Thyroid gland (tissue), 4 donors: ENCODE results near the gene LRIG1. TPM values are rescaled to one million over a fixed set of nuclear protein-coding genes. Genes with fewer than 3 reads are reported as not detected.

ENCODE experiments used
- DNase-seq, 2 donors: peaks; one replicate each; pipeline ENCODE4 v3.0.0-alpha.2; 2019
- H3K27ac ChIP-seq, 3 donors: fragments of 200-600 bp; sonication (generic); 1 replicate in 2 of 3; 2 replicates in 1 of 3; pipeline ENCODE4 v1.5.1; 2016 to 2019; ENCODE audit warnings: mild to moderate bottlenecking in 1 of 3, moderate library complexity in 1 of 3
- H3K27me3 ChIP-seq: fragments of 200-600 bp; sonication (generic); one replicate; pipeline ENCODE4 v1.5.1; 2019
- H3K36me3 ChIP-seq, 2 donors: fragments of 200-600 bp; sonication (generic); one replicate each; pipeline ENCODE4 v1.5.1; 2016 to 2019
- H3K4me1 ChIP-seq, 2 donors: fragments of 200-600 bp; sonication (generic); one replicate each; pipeline ENCODE4 v1.5.1; 2017 to 2019
- H3K4me3 ChIP-seq, 3 donors: fragments of 200-600 bp; sonication (generic); replicated peaks in 1 of 3; 1 replicate in 2 of 3; 2 replicates in 1 of 3; pipeline ENCODE4 v1.5.1; 2016; ENCODE audit warnings: mild to moderate bottlenecking in 1 of 3
- H3K9me3 ChIP-seq: fragments of 200-600 bp; sonication (generic); one replicate; pipeline ENCODE4 v1.5.1; 2017
- POLR2A ChIP-seq, 2 donors: fragments of 450-650 bp; IDR thresholded peaks; one replicate each; pipeline ENCODE4 v1.6.1; 2017; ENCODE audit warnings: antibody characterized with exemption in 2 of 2, mild to moderate bottlenecking in 2 of 2, moderate library complexity in 1 of 2
- WGBS, 2 donors: methylation state at CpG; one replicate each; pipeline ENCODE4 v1.1.5; 2017; 5-methylcytosine and 5-hydroxymethylcytosine counted together
- intact Hi-C: fragments of 100-400 bp; cut with DNase I; formaldehyde crosslinking; loops from one replicate; pipeline ENCODE4 v1.15.1; 2023
- total RNA-seq, 4 donors: library from RNA; depleted of rRNA; stranded (reverse); fragments of >200 nt; gene quantifications; one replicate each; pipeline ENCODE4 v1.2.3, GENCODE V29; 2016
- TF ChIP-seq, protein P1 (sequence below), 6 experiments: fragments of 200-600 bp in 3 of 6; fragments of 450-650 bp in 3 of 6; sonication (generic) in 3 of 6; IDR thresholded peaks; one replicate each; pipeline ENCODE4 v1.5.1; 2016 to 2019; ENCODE audit warnings: antibody characterized with exemption in 6 of 6, mild to moderate bottlenecking in 2 of 6, inconsistent platforms in 1 of 6, moderate library complexity in 1 of 6

Gene LRIG1
- total RNA-seq, 4 donors from 2014 or later = 45.8 to 69.7 (median 61.7) TPM

DNA sequence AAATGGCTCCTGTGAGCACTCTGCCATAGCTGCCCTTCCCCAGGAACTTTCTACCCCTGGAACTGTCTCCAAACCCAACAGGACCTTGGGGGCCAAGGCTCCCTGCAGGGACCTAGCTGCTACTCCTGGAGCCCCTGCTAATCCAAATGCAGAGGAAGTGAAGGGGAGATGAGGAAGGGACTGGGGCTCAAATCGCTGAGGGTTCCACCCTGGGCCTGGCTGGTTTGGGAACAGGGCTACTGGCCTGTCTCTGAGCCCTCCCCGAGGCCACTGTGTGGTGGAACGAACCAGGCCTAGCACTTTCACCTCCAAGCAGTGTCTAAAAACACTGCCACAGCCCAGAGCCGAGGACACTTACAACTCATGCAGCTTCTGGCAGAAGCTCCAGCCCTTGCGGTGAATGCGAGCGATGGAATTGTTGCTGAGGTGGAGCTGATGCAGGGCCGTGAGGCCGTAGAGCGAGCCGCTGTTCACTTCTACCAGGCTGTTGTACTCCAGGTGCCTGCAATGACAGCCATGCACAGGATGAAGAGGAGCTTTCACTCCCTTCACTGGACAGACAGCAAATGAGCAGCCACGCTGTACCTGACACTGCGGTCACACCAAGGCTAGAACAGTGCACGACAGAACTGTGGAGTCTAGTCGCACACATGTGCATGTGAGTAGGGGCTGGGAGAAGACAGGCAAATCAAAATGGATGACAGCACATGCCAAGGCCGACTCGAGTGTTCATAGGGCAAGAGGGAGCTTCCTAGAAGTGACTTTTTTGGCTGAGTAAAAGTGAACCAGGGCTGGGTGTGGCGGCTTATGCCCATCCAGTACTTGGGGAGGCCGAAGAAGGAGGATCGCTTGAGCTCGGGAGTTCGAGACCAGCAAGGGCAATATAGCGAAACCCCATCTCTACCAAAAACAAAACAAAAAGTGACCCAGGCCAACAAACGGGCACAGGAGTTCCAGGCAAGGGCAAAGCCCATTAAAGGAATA, 90.8 kb downstream of the LRIG1 start:
- DNase-seq = no peak
- 95 to 96% methylated on average over 21 to 24 of the region's 24 CpGs for WGBS, 2 donors
- TF ChIP-seq, protein P1, sequence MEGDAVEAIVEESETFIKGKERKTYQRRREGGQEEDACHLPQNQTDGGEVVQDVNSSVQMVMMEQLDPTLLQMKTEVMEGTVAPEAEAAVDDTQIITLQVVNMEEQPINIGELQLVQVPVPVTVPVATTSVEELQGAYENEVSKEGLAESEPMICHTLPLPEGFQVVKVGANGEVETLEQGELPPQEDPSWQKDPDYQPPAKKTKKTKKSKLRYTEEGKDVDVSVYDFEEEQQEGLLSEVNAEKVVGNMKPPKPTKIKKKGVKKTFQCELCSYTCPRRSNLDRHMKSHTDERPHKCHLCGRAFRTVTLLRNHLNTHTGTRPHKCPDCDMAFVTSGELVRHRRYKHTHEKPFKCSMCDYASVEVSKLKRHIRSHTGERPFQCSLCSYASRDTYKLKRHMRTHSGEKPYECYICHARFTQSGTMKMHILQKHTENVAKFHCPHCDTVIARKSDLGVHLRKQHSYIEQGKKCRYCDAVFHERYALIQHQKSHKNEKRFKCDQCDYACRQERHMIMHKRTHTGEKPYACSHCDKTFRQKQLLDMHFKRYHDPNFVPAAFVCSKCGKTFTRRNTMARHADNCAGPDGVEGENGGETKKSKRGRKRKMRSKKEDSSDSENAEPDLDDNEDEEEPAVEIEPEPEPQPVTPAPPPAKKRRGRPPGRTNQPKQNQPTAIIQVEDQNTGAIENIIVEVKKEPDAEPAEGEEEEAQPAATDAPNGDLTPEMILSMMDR (IDR thresholded peaks at IDR 0.05) = no peak
- TF ChIP-seq POLR2A (IDR thresholded peaks at IDR 0.05) = no peak
- Histone ChIP-seq H3K27me3 (no peaks in the 10 kb centered on the region), H3K4me3 (no peak overlapping the region), H3K36me3 (peaks cover 29 to 31% of the 10 kb centered on the region in 2 donors), H3K27ac (no peak overlapping the region), H3K4me1 (no peaks in the 10 kb centered on the region), H3K9me3 (no peaks in the 10 kb centered on the region)
- intact Hi-C loops = loop anchor here (5.0 to 10.0 kb wide), 3 partner anchors 92 to 407 kb away; partner anchors contain the start of gene LRIG1

DNA sequence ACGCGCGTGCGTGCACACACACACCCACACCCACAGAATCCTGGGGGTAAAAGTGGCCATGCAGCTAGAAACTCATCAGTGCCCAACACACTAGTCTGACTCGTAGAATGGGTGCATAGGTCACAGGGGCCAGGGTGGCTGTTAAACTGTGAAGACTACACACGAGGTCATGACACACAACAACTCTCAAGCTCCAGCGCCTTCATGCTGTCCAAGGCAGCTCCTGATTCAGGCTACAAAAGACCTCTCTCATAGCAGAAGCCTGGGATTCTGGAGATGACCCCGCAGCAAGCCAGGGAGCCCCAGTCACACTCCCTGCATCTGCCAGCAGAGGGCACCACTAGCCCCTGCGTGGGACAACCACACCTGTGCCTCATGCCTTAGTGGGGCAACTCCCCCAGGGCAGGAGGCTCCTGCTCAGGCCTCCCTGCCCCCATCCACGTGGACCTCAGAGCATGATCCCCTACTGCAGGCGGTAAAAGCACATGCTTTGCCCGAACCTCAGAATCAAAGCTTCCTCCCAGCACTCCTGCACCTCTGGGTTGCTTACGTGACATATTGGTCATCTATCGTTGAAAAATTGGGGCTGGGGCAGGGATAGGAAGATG, 93.1 kb downstream of the LRIG1 start:
- Histone ChIP-seq H3K4me3 (no peak overlapping the region), H3K27ac (no peak overlapping the region), H3K4me1 (no peaks in the 10 kb centered on the region), H3K9me3 (no peaks in the 10 kb centered on the region), H3K27me3 (no peaks in the 10 kb centered on the region), H3K36me3 (peaks cover 31% of the 10 kb centered on the region in 2 donors)
- DNase-seq = peak; percentile 70 to 75
- intact Hi-C loops = loop anchor here (5.0 to 10.0 kb wide), 2 partner anchors 177 to 410 kb away; no protein-coding TSS in a partner anchor
- WGBS, 2 donors = 63 to 69% methylated on average over 11 to 14 of the region's 14 CpGs
- TF ChIP-seq, protein P1 (IDR thresholded peaks at IDR 0.05) = peak; percentile 78 to 93 (median 84)
- TF ChIP-seq POLR2A (IDR thresholded peaks at IDR 0.05) = no peak

DNA sequence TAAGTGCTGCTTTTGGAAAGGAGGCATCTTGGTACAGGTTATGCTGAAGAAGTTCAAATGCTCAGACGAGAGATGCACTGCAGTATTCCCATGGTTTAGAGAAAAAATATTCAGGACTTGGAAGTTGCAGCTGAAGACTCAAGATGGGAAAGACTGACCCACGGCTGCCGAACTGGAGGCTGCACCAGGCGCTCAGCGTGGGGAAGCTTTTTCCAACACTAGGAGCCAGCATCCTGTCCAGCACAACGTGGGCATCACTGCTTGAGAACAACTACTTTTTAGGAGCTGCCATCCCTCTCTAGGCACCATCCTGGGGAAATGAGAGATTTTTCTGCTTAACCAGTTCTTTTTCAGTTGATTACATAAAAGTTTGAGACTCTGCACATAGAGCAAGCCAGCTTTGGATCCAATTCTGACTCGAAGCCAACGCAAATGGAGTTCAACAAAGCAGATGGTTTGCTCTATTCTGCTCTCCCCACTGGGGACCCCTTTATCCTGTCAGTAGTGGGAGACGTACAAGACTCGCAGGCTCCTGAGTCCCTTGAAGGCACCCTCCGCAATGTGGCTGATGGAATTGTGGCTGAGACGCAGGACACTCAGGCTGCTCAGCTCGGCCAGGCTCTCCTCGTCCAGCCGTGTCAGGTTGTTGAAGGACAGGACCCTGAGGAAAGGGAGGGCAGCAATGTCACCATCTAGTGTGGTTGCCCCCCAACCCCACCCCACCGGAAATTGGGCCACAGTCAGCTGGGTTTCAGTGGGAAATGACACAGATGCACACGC, 93.8 kb downstream of the LRIG1 start:
- no peaks in the 10 kb centered on the region for H3K4me1 ChIP-seq
- TF ChIP-seq, protein P1 (IDR thresholded peaks at IDR 0.05) = no peak
- TF ChIP-seq POLR2A (IDR thresholded peaks at IDR 0.05) = no peak
- peaks cover 25 to 31% of the 10 kb centered on the region in 2 donors for H3K36me3 ChIP-seq
- no peak overlapping the region for H3K4me3 ChIP-seq
- intact Hi-C loops = loop anchor here (5.0 to 10.0 kb wide), 2 partner anchors 178 to 410 kb away; no protein-coding TSS in a partner anchor
- no peak for DNase-seq
- no peak overlapping the region for H3K27ac ChIP-seq
- H3K9me3 ChIP-seq = no peaks in the 10 kb centered on the region
- H3K27me3 ChIP-seq = no peaks in the 10 kb centered on the region
- WGBS, 2 donors = 86 to 90% methylated on average over 17 of the region's 17 CpGs

DNA sequence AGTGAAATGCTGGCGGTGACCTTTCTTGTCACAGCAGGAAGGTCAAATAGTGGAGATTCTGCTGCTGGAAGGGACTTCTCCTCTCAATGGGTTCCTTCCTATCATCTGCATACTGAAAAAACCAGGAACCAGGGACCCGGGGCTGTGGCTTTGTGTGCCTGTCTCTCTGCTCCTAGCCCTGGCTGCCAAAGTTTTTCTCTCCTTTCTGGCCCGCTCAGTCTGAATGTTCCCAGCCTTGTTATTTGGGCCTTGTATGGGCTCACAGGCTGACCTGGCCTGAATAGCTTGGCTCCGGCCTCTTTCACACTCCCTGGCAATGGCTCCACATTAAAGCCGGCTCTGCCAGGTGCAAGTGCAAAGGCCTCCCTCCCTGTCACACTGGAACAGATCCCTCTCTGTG, 94.7 kb downstream of the LRIG1 start:
- DNase-seq = no peak
- TF ChIP-seq, protein P1 (IDR thresholded peaks at IDR 0.05) = no peak
- no peak for TF ChIP-seq POLR2A (IDR thresholded peaks at IDR 0.05)
- peaks cover 25 to 31% of the 10 kb centered on the region in 2 donors for H3K36me3 ChIP-seq
- no peaks in the 10 kb centered on the region for H3K27me3 ChIP-seq
- intact Hi-C loops = loop anchor here (5.0 to 10.0 kb wide), 2 partner anchors 179 to 411 kb away; no protein-coding TSS in a partner anchor
- H3K4me1 ChIP-seq = peaks cover 6 to 8% of the 10 kb centered on the region in 2 donors
- no peaks in the 10 kb centered on the region for H3K9me3 ChIP-seq
- H3K4me3 ChIP-seq = no peak overlapping the region
- H3K27ac ChIP-seq = no peak overlapping the region
- WGBS, 2 donors = 94 to 96% methylated on average over 5 of the region's 5 CpGs
